CD4-positive, alpha-beta T cell treated with Interleukin-15 for 4 hours (primary cell): Measurements from ENCODE around the gene IER5L.
"Not testable (repeated sequence)": the region's sequence is repeated elsewhere in the genome, so short reads cannot be mapped to it uniquely, and the experiment has no call there.

ENCODE experiments used
- DNase-seq: peaks from one replicate; pipeline ENCODE4 v3.0.0-alpha.2; 2020; ENCODE audit warnings: low spot score

IER5L gene

GRCh38 chr9:129202613-129203555, 24.8 kb upstream of the IER5L start:
- peak; percentile 91 for DNase-seq

GRCh38 chr9:129201866-129202265, 23.8 kb upstream of the IER5L start:
- DNase-seq: no peak

DNA sequence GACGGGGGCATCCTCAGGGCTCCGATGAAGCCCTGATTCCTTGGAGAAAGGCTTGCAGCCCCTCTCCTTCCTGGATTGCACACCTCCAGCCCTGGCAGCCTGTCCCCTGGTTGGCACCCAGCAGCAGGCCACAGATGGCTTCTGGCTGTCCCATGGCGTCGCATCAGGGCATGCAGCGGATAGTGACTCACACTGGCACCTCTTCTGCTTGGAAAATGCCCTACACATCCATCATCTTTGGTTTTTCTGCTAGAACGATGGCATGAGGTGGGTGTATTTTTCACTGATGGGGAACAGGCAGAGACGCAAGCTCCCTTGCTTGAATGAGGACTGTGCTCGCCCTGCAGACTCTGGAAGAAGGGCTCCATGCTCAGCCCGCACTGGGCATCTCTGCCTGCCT, 23.2 kb upstream of the IER5L start:
- DNase-seq: no peak

- DNase-seq: no peak
Observed at GRCh38 chr9:129200255-129200654, 22.2 kb upstream of the IER5L start.

DNA sequence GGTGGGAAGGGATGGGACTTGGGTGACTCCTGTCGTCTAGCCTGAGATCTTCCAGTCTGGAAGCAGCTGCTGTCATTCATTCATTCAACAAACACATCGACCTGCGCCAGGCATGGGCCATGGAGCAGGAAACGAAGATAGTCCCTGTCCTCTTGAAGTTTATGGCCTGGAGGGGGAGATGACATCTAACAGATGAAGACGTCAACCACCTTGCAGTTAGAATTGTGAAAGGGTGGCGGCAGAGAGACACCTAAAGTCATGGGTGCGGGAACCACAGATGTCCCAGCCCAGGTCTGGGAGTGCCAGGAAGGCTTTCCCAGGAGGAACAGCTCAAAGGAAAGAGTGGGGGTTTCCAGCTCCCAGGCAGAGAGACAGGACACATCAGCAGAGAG, 21.0 kb upstream of the IER5L start:
- DNase-seq: no peak

DNA sequence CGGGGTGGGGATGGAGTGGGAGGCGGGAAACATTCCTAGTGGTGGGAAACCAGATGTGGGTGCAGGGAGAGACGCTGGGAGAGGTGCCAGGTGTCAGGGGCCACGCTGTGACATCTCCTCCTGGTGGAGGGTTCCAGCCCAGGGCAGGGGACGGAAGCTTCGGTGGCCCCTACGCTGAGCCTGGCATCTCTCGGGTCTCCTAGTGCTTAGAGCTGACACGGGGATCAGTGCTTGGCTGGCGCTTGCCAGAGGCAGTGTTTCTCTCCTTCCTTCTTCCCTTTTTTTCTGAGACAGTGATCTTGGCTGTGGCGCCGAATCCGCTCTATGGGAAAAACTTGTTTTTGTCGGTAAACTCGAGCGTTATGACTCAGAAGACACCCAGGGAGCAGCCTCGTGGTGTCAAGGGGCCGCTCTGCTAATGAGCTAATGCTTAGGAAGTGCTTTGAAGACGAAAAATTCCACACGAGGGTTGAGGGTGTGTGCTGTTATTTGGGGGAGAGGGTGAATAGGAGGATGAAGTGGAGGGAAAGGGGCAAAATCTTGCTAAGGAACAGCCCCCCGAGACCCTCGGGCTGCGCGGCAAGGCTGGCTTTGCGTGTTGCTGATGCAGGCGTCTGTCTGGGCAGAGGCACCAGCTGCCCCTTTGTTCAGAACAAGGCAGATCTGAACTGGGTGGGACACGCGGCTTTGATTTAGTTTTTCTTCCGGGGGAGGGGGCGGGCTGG, 20.4 kb upstream of the IER5L start:
- no peak for DNase-seq

GRCh38 chr9:129197978-129198318, 19.9 kb upstream of the IER5L start:
- no peak for DNase-seq

DNA sequence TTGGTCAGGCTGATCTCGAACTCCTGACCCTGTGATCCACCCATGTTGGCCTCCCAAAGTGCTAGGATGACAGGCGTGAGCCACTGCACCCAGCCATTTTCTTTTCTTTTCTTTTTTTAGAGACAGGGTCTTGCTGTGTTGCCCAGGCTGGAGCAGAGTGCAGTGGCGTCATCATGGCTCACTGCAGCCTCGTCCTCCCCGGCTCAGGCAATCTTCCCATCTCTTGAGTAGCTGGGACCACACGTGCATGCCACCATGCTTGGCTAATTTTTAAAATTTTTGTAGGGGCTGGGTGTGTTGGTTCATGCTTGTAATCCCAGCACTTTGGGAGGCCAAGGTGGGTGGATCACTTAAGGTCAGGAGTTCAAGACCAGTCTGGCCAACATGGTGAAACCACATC, 19.0 kb upstream of the IER5L start:
- DNase-seq: not testable (repeated sequence)

- no peak for DNase-seq
Observed at GRCh38 chr9:129195606-129196005, 17.5 kb upstream of the IER5L start.

- no peak for DNase-seq
Observed at GRCh38 chr9:129194221-129194620, 16.2 kb upstream of the IER5L start.

- DNase-seq: no peak
Observed at GRCh38 chr9:129193655-129194054, 15.6 kb upstream of the IER5L start.

- DNase-seq: no peak
Observed at GRCh38 chr9:129191234-129191633, 13.2 kb upstream of the IER5L start.

- DNase-seq: not testable (repeated sequence)
Observed at GRCh38 chr9:129189971-129190370, 11.9 kb upstream of the IER5L start.

DNA sequence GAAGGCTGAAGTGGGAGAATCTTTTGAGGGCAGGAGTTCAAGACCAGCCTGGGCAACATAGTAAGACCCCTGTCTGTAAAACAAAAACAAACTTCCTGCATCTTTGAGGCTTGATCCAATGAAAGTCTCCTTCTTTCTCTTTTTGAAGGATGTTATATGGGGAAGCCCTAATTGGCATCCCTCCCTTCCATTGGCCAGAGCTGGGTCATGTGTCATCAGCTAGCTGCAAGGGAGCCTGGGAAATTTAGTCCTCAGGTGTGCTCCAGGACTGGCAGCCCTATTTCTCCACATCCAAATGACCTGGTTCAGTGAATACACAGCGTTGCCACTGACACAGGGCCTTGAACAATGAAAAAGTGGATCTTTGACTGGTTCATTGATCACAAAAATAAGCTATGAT, 9.0 kb upstream of the IER5L start:
- DNase-seq: no peak

- DNase-seq: no peak
Observed at GRCh38 chr9:129185991-129186390, 7.9 kb upstream of the IER5L start.

DNA sequence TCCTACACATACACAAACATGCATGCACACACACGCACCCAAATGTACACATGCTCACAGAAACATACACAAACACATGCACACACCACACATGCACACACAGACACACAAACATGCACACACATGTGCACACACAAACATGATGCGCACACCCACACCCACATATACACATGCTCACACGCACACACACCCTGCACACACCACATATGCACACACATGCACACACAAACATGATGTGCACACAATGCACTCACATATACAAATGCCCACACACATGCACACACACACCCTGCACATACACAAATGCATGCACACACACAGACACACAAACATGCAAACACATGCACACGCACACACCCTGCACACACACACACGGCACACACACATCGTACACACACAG, 7.3 kb upstream of the IER5L start:
- DNase-seq: no peak

DNA sequence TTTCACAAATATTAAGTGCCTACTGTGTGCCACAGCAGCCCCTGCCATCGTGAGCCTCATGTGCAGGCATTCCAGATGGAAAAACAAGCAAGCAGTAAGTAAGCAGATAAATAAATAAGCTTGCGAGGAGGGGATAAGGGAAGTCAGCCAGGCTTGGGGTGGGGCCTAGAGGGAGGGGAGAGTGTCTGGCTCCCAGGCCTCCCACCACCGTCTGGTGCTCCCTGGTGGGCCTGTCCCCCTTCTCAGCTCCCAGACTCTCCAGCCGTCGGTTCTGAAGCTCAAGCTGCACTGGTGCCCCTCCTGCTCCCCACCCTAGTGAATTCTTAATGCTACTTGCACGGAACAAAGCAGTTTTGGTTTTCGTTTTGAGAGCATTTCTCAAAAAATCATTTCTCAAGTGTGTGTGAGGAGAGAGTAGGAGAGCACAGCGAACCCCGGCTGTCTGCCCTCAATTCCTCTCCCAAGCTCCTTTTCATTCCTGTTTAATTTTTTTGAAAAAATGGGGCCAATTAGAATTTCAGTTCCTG, 6.6 kb upstream of the IER5L start:
- DNase-seq: no peak

GRCh38 chr9:129184219-129184524, 6.1 kb upstream of the IER5L start:
- DNase-seq: no peak

DNA sequence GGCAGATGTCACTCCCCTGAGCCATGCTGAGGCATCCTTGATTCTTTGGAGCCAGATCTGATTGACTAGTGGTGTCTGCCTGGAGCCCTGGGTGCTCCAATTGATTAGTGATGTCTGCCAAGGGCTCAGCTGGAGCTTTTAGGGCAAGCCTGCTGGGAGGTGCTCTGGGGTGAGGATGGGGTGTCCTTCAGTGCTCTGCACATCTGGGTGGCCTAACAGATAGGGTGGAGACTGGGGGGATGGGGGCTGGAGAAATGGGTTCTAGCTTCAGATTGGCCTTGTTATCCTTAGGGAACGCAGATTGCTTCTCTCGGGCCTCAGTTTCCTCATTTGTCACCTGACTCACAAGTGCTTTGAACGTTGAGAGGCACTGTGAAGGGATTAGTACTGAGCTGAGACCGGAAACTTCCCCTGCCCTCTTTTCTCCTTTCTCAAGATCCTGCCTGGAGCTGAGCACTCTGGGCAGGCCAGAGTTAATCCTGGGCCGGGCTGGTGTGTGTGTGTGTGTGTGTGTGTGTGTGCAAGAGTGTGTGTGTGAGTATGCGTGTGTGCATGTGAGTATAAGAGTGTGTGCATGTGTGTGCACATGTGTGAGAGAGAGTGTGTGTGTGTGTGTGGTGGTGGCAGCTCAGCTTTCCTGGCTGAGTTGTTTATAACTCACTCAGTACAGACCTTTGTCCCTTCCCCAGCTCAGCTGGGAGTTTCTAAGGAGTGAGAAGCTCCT, 5.6 kb upstream of the IER5L start:
- no peak for DNase-seq

- DNase-seq: no peak
Observed at GRCh38 chr9:129182625-129183494, 4.8 kb upstream of the IER5L start.

GRCh38 chr9:129182122-129182521, 4.1 kb upstream of the IER5L start:
- DNase-seq: no peak

DNA sequence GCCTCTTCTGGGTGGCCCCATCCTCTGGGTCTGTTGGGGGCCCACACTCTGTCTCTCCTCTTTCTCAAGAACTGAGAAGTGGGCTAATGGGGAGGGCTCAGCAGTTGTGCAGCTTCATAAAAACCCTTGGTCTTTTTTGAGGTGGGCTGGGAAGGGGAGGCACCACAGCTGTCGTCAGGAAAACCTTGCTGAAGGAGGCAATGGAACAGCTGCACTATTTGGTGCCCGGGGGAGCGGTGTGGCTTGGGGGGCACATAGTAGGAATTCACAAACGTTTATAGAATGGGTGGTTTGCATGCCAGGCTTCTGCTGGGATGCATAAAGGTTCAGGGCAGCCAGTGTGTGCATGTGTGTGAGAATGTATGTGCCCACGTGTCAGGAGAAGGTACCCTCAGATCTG, 3.2 kb upstream of the IER5L start:
- no peak for DNase-seq
